NOMO-1 (cell line): ENCODE data around the gene GIGYF2.
"Not testable (repeated sequence)": the region's sequence is repeated elsewhere in the genome, so short reads cannot be mapped to it uniquely, and the experiment has no call there.

Source experiments
- DNase-seq, 2 experiments: peaks; one replicate each; lab custom pipeline; 2025; ENCODE audit not compliant: unreplicated experiment in 2 of 2; lab: John Stamatoyannopoulos, UW

The GIGYF2 gene

DNA sequence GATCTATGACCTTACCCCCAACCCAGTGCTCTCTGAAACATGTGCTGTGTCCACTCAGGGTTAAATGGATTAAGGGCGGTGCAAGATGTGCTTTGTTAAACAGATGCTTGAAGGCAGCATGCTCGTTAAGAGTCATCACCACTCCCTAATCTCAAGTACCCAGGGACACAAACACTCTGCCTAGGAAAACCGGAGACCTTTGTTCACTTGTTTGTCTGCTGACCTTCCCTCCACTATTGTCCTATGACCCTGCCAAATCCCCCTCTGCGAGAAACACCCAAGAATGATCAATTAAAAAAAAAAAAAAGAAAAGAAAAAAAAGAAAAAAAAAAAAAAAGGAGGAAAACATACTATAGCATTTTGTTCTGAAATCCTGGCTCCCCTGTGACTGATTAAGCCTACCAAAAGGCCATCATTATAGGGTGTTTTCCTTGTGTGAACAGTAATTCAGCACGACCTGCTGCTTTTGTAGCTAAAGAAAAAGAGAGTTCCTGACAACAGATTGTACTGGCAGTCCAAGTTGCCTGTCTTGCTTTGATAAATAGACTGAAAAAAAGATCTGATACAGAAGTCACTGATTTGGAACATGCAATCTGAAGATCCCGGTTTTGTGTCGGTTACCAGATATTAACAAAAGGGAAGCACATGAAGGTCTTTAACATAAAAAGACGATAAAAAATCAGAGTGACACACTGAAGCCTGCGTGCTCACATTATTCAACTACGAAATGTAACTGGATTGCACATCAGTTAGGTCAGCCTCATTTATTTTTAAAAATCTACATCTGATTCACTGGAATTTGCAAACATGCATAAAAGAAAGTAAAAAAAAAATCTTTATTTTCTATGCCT, 210.0 kb downstream of the GIGYF2 start:
- DNase-seq = not testable (repeated sequence)

DNA sequence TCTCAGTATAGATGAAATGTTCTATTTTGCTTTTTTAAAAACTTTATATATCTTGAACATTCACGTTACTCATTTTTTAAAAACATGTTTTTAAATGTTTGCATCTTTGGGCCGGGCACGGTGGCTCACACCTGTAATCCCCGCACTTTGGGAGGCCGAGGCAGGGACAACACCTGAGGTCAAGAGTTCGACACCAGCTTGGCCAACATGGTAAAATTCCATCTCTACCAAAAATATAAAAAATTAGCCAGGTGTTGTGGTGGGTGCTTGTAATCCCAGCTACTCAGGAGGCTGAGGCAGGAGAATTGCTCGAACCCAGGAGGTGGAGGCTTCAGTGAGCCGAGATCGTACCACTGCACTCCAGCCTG, 210.6 kb downstream of the GIGYF2 start:
- DNase-seq = not testable (repeated sequence)

DNA sequence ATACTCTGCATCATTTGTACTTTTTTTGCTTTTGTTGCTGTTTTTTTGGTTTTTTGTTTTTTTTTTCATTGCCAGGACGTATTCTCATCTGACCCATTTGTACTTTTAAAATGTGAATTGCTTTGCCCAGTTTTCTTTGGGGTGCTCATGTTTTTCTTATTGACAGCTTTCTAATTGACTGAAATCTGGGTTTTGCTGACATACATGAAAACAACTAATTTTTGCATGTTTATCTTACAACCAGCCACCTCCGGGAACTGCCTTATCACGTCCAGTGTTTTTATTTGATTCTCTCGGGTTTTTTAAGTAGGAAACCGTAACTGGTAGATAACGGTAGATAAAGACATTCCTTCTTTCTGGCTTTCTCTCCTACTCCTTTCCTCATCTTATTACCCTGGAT, 211.6 kb downstream of the GIGYF2 start:
- DNase-seq = no peak
